Fibroblast of gingiva (primary cell): ENCODE results near the gene RGS21.
"Not testable (repeated sequence)": the region's sequence is repeated elsewhere in the genome, so short reads cannot be mapped to it uniquely, and the experiment has no call there.

Source experiments
- DNase-seq: peaks from one replicate; pipeline ENCODE4 v3.0.0-alpha.2; 2011; ENCODE audit warnings: low read depth

RGS21 gene, protein sequence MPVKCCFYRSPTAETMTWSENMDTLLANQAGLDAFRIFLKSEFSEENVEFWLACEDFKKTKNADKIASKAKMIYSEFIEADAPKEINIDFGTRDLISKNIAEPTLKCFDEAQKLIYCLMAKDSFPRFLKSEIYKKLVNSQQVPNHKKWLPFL

DNA sequence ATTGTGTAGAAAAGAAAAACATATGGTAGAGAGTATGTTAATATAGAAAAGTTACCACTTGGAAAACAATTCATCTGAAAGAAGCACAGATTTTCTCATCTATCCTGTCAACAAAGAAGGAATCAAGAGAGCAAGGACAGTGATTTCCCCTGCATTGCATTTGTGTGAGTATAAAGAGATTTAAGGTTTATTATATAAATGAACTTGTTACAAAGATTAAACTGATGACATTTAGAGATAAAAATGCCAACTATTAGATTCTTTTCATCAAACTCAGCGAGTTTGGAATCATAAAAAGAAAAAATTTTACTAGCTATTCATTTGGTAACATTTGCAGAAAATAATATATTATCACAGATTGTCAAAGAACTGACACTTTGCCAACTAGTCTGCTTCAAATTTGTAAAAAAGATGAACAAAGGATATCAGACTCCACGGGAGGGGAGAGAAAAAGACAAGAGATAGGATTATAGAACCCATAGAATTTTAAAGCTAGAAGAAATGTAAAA, at the start of gene RGS21:
RGS21 (plus strand) TSS at position 51 of the 509 bp plus-strand sequence. CDS start 26,045 bp downstream, outside the sequence.
- DNase-seq: no peak

DNA sequence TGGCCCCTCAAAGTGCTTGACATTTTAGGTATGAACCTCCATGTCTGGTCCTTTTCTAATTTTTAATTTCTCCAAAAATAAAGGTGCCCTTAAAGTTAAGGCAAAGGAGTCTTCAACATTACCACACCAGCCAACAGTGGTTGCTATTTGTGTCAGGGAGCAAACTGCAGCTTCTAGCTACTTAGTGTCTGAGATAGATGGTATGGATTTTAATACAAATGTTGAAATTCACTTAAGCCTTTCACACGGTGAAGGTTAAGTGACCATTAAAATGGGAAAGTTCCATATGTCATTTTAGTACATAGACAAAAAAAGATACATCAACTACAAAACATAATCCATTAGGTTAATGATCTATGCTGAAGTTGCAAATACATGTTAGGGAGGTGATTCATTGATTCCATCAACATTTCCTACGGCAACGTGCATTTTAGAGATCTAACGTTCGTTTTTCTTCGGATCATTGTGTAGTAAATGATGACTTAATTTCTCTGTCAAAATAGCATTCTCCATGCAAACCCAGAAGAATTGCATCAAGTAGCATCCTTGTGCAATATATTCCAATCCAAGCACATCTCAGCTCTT, 48.2 kb upstream of the RGS21 start:
- no peak for DNase-seq

DNA sequence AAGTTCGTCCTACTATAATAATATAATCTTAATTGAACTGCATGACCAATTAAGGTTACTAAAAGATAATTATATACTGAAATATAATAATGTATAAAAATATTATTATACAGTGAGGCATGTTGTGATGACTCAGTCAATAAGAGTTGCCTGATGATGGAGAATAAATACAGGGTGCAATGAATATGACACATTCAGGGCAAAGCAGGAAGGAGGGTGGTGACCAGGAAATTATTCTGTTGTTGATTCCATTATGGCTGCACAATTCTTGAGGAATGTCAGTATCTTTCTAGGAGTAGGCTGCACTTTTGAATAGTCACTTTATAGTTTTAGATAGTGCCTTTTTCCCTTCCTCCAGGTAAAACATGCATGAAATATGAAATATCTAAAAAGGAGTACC, 46.4 kb upstream of the RGS21 start:
- DNase-seq: no peak

DNA sequence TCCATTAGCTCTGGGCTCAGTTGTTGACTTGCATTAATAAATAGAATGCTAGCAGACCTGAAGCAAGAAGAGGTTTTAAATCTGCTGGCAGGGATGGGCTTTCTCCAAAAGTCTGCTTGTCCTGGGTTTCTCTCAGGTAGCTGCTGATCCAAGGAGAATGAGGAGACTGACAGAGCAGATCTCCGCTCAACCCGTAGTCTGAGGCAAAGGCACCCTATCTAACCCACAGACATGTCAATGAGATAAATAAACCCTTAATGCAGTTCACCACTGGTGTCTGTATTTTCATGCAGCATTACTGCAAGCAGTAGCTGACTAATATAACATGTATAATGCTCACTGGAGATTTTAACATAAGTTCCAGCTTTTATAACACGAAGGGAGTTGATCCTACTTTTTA, 44.1 kb upstream of the RGS21 start:
- no peak for DNase-seq

DNA sequence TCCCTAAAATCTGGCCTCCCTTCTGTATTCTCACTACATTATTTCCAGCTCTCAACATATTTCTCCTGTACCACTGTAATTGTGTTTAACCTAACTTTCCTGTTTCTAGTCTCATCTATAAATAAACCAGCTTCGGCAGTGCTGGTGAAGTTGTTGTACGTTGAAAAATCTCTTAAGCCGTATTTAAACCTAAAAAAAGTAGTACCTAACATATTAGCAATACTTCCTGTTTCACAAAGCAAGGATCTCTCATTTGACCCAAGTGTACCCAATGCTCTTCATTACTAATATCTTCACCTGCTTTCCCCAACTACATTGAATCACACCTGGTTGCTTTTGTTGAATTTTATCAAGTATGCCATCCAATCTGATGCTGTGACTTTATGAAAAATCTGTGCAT, 42.2 kb upstream of the RGS21 start:
- DNase-seq: no peak

DNA sequence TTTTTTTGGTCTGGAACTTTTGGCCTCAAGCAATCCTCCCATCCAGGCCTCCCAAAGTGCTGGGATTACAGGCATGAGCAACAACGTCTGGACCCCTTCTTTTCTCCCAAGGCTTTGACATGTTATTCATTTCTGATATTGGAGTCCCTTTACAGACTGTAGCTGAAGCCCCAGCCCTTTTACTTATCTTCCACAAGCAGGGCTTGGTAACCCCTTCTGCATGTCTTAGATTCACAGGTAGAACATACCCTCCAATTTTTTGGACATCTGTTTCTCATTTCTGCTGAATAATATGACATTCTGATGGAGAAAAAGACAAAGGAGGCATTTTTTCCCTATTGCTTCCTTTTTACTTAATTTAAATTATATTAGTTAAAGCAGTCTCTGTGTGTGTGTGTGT, 39.2 kb upstream of the RGS21 start:
- no peak for DNase-seq

DNA sequence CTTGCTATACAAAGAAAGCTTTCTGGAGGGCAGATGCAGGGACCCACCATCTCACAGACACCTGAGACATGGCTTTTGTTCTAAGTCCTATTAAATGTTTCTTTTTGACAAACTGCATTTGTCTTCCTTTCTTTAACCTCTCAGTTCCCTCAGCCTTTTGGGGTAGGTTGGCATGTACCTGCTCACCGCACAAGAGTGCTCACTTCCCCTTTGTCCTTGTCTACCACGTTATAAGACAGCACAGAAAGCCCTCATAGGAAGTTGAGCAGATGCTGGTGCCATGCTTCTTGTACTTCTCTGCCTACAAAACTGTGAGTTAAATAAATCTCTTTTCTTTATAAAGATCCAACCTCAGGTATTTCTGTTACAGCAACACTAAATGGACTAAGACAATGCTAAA, 31.9 kb upstream of the RGS21 start:
- no peak for DNase-seq

DNA sequence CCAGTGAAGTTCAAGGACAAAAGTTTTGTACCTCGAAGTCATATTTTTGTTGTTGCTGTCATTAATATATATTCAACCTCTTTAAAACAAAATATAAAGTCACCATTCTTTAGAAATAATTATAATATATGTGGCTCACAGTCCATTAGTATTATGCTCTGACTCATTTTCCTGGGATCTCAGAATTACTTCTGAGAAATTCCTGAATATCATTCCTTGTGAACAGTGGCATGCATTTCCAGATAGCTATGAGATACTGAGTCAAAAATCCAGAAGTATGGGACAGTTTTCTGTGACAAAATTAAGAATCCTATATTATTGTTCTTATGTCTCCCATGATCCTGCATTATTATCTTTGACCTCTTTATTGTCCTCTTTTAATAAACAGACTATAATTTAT, 13.8 kb upstream of the RGS21 start:
- DNase-seq: no peak

DNA sequence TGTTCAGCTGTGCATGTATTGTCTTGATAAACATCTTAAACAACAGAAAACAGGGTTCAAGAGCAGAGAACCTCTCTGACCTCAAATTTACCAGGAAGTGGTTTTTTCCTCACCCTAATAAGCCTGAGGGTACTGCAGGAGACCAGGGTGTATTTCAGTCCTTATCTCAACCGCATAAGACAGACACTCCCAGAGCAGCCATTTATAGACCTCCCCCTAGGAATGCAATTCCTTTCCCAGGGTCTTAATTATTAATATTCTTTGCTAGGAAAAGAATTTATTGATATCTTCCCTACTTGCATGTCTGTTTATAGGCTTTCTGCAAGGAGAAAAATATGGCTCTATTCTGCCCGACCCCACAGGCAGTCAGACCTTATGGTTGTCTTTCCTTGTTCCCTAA, 8.5 kb upstream of the RGS21 start:
- DNase-seq: not testable (repeated sequence)

DNA sequence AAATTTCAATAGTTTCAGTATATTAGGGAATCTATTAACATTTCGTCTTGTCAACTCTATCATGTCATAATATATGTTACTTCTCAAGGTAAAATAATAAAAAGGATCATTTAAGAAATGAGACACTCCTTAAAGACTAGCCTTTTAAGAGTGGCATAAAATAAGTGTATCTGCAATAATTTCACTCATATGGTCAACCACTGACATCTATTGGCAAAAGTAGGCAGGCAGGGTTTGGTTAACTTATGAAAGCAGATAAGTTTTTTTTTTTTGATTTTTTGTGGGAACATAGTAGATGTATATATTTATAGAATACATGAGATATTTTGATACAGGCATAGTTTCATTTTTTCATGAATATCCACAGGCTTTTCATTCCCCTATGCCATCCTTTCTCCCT, 5.5 kb upstream of the RGS21 start:
- no peak for DNase-seq

DNA sequence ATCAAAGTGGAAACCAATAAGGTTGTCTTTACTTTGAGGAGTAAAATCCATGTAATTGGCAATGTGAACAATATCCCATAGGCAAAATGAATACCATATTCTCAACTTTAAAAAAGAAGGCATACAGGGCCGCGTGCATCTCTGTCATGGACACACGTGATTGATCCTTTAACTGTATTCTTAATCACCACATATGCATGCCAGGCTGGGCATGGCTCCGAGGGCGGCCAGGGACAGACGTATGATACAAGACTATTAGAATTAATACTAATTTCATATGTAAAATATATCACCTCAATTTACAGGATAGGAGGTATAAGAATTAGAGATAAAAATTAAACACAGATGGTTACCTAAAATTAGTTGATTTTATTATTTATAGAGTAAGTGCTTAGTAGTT, 11.2 kb downstream of the RGS21 start:
- no peak for DNase-seq

DNA sequence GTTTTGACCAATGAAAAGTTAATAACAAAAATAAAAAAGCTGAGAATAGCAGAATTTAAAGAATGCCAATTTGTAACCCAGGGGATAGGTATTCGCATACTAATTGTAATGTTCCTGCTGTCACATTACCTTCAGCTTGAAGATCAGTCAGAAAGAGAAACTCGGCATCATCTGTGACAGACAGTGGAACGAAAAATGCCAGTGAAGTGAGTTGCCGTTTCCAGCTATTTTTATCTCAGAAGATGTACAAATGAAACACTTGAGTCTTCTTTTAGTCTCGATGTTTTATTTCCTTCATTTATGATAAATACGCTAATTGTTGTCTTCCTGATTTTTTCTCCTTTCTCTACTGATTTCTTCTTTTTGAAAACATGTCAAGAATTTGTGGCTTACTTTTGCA, 26.1 kb downstream of the RGS21 start:
- no peak for DNase-seq

DNA sequence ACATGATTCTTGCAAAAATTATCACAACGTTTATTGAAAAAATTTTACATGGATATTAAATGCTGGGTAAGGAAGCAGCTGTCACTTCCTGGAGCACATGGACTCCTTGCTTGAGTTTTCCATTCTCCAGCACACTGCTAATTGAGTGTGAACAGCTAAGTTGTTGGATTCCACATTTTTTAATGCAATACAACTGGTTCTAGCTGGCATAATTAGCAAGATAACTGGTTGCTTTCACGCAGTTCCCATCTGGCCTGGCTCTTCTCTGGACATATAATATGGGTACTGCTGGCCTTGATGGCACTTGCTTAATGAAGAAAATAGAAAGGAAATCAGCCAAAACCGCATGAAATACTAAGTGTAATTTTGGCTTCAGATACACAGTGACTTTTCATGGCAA, 26.6 kb downstream of the RGS21 start:
- no peak for DNase-seq

DNA sequence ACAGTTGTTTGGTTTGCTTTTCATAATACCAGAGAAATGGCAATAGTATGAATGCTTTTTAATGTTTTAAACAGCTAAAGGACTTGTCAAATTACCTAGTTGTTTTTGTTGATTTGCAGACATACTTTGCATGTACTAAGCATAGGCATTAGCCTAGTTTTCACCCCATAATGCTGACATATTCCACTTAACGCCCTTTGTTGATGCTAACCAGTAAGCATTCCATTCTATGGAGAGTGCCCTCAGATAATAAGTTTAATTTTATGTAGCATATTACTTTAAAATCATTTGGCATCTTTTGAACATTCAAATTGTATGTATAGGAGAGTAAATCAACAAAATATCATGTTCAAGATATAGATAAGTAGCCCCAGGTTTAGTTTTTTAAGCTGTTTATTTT, 32.5 kb downstream of the RGS21 start:
- DNase-seq: no peak

DNA sequence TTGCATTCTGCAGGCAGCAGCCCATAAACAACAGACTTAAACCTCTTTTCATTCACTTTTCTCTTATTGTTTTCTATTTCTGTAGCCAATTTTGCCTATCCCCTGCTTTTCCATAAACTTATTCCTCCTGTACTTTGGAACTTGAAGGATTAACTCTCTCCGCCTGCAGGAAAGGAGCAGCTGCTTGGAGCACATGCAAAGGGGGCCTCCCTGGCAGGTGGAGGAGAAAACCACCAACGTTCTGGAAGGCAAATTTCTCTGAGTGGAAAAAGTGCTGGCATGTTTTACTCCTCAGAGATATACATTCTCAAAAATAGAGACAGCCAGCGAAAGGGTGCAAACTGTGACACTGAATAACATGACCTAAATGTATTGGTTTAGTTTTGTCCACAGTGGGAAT, 33.6 kb downstream of the RGS21 start:
- DNase-seq: no peak

DNA sequence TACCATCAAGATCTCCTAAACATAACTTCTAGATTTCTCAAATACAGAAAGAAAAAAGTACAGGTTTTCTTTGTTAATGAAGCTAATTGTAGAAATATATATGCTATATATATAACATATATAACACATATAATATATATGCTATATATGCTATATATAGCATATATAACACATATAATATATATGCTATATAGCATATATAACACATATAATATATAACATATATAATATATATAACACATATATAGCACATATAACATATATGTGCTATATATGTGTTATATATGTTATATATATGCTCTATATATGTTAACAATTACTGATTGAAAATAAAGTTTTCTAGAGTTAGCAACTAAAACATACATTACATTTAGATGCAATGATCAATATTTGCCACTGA, 34.8 kb downstream of the RGS21 start:
- DNase-seq: no peak

DNA sequence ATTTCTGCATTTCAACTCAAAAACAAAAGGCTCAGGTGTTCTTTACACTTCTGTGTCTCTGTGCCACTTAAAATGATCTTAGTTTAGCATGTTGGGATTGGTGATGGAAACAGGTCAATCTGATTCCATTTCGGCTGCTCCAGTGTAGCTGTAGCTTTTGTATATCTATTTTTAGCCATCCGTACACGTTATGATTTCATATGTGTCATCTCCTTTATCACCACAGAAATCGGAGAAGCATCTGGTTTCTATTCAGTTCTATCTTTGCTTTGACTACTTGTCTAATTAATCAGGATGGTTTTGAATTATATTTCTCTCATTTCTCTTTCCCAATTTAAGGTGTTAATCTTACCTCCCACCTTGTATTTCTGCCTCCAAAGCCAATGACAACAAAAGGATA, 41.1 kb downstream of the RGS21 start:
- no peak for DNase-seq

DNA sequence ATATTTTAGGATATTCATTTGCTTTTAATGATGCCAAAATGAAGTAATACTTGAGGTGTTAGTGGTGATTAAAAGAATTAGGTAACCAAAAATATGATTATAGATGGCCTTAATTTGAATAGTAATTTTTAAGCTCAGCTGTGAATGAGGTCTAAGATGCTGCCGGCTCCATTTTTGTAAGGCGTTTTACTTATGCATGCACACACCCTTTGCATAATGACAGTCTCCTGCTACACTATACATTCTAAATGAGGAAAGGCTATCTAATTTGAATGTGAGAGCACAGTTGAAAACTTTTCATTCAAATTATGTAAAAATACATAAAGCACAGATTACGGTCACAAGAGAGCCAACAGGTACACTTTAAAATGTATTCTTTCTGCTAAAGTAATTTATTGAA, 41.6 kb downstream of the RGS21 start:
- DNase-seq: no peak

DNA sequence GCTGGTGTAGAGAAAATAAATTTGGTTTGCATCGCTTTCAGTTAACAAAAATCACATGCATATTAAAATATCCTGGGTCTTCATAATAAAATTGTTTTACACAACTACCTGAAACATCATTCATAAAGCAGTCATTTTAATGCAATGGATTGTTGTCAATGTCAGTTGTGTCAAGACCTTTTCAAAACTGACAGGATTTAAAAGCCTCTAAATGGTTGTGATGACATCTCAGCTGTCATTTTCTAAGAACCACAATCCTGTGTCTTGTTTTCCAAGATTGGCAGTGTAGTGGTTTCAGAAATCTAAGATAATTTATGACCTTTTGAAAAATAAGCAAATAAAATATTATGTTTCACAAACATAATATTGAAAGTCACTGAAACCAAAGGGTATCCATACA, 42.0 kb downstream of the RGS21 start:
- no peak for DNase-seq

DNA sequence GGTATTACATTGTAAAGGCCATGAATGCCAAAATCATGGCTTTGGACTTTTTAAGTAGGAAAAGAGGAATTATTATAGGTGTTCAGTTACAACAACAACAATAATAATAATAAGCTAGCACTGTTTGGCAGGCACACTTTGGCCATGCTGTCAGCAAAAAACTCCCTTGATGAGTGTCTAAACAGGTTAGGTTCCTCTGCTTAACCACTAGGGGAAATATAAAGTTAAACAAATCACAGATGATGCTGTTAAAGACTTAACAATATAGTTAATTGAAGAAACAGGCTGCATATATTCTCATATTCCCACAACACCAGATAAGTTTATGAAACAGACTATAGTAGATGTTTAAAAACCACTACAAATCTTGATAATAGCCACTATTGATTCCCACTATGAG, 46.4 kb downstream of the RGS21 start:
- no peak for DNase-seq

DNA sequence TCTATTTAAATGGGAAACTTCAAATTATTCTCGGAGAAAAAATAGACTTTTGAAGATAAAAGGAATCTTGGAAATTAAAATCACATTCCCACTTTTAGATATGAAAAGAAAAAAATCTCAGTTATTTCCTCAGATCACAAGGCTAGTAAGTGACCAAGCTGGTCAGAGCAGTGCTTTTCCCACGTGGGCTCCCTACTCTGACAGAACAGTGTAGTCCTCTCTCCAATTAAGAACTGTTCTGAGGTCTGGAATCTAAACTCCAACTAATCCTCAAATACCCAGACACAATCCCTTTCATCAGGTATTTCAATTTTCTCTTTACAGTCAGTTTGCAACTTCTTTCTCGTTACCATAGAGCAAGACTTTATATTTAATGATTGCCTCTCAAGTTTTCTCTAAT, 50.6 kb downstream of the RGS21 start:
- no peak for DNase-seq

DNA sequence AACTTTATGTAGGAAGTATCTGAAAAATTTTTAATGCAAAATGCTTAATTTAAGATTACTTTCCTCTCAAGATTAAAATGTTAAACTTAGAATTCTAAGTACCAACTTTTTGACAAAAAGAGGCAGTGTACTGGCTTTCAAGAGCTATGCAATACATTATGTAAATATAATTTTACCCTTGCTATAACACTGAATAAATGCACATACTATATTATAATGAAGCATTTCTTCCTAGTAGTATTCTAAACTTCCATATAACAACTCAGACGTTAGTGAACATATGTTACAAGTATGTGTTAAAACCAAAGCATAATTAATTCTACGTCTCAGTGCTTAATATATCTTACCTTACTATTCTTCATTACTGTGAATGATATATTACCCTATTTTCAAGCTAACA, 58.5 kb downstream of the RGS21 start:
- DNase-seq: no peak

DNA sequence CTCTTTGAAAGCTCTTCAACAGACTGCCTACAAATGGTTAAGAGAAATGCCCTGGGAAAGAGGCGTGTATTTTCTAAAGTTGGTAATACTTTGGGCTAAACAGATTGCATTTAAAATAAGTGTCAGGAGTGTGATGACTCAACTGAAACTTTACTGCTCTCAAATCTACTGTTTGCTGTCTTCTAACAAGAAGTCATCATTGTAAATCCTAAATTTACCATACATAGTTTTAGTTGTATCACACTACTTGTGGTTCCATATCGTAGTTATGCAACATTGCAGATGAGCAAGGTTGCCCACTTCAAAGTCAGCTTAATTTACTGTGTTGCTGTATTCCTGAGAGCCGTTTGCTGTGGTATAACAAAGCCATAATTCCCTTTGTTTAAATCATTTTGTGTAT, 59.6 kb downstream of the RGS21 start:
- DNase-seq: no peak

DNA sequence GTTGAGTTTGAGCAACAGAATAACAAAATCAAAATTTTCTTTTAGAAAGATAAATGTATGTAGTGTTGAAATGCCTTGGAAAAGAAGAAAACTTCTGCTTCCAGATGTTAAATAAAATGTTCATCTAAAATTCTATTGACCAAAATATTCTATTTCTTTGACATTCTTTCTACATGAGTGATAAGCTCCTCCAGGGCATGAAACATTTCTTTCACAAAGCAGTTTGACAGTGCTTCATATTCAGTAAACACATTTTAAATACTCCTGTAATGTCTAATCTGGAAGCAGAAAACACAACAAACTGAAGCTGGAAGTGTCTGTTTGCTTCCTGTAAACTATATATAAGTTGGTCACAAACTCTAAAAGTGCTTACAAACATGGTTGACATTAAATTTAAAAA, 61.5 kb downstream of the RGS21 start:
- DNase-seq: no peak
